NCI-H345 (cell line): Measurements from ENCODE around the gene CYFIP2.

Source experiments
- DNase-seq: peaks from one replicate; lab custom pipeline; 2025; lab: John Stamatoyannopoulos, UW

The CYFIP2 gene

DNA sequence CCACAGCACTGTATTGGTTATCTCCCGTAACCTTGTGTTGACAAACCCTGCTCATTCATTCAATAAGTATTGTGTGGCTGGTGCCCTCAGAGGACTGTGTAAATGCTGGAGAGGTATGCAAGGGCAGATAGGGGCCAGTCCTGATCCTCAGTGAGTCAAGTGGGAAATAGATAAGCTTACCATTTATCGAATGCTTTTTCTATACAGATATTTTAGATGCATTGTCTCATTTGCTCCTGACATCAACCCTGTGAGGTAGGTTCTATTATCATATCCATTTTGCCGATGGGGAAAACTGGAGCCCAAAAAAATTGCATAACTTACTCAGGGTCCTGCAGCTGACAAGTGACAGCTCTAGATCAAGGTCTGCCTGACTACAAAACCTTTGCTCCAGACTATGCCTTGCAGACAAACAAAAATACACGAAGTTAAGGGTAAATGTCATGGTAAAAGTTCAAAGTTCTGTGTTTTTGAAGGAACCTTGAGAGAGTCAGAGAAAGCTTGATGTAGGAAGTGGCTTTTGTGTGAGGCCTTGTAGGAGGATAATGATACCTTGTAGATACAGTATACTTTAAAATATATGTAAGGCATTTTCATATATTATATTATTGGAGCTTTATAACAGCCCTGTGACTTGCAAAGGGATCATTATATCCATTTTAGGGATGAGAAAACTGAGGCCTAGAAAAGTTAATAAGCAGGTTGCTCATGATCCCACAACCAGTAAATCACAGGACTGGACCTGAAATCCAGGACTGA lies 22.7 kb downstream of the CYFIP2 start:
- DNase-seq: no peak

DNA sequence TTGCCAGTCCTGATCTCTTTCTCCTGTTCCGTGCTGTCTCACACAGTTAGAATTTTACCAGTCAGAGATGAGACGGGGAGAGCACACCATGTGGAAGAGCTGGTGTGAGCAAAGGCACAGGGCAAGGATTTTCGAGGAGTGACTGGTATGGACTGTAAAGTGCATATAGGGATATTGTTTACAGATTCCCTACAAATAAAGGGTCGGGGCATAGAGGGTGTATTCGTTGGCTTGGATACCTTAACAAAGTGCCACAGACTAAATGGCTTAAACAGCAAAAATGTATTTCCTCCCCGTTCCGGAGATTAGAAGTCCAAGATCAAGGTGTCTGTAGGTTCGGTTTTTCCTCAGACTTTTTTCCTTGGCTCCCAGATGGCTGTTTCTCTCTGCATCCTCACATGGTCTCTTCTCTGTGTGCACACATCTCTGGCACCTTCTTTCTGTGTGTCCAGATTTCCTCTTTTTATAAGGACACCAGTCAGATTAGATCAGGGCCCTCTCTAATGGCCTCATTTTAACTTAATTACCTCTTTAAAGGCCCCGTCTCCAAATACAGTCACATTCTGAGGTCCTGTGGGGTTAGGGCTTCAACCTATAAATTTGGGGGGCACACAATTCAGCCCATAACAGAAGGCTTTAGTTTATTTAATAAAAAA lies 23.4 kb downstream of the CYFIP2 start:
- no peak for DNase-seq

DNA sequence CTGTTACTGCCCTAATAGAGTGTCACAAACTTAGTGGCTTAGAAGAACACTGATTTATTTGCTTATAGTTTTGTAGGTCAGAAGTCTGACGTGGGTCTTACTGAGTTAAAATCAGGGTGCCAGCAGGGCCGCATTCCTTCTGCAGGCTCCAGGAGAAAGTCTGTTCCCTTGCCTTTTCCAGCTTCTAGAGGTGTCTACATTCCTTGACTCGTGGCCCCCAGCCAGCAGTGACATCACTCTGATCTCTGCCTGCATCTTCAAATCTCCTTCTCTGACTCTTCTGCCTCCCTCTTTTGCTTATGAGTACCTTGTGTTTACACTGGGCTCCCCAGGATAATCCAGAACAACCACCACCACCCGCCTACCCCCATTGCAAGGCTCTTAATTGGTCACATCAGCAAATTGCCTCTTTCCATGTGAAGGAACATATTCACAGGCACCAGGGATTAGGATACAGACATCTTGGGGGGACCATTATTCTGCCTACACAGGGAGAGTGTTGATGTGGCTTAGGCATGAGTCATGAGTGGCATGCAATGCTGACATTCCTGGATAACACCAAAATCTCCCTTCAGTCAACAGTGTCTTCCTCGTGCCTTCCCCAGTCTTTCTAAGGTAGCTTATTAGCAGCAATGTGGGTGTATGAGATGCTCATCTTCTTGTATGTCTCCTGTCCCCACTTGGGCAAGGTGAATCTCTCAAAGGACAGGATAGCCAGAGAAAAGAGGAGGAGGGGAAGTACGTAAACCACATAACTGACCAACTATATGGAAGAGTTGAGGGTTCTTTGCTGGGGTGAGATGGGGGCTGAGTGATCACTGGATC lies 24.4 kb downstream of the CYFIP2 start:
- DNase-seq: no peak

DNA sequence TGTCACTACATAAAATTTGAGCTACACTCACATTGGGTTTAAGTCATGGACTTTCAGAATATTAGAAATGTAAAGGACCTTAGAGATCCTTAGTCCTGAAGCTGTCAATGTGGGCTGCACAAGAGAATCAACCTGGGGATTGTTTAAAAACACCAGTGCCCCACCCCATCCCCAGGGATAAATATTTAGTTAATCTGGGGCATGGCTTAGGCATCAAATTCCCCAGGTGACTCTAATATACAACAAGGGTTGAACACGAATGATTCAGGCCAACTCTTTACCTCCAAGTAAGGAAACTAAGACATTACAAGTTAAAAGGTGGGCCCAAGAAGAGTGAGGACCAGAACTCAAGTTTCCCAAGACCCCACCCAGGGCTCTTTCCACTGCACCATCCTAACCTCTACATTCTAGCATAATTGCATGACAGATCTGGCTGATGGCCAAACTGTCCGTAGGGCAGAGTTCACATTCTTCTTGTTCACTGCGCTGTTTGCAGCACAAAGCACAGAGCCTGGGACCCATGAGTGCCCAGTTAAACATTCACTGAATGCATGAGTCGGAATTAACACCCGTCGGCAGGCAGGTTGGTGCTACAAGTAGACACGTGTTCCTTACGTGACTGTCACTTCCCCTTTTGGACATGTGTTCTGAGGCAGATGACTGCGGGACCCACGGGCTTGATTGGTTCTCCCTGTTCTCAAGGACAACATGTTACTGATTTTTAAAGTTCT lies 25.2 kb downstream of the CYFIP2 start:
- no peak for DNase-seq

DNA sequence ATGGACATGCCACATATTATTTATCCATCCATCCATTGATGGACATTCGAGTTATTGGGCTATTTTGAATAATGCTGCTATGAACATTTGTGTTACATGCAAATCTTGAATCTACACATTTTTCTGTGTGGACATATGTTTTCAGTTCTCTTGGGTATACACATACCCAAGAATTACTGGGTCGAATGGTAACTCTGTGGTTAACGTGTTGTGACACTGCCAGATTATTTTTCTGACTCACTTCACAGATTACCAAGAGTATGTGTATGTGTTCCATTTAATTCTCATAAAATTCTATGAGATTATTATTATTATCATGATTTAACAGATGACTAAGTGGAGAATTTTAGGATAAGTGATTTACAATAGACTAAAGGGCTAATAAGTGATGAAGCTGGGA lies 26.7 kb downstream of the CYFIP2 start:
- no peak for DNase-seq

DNA sequence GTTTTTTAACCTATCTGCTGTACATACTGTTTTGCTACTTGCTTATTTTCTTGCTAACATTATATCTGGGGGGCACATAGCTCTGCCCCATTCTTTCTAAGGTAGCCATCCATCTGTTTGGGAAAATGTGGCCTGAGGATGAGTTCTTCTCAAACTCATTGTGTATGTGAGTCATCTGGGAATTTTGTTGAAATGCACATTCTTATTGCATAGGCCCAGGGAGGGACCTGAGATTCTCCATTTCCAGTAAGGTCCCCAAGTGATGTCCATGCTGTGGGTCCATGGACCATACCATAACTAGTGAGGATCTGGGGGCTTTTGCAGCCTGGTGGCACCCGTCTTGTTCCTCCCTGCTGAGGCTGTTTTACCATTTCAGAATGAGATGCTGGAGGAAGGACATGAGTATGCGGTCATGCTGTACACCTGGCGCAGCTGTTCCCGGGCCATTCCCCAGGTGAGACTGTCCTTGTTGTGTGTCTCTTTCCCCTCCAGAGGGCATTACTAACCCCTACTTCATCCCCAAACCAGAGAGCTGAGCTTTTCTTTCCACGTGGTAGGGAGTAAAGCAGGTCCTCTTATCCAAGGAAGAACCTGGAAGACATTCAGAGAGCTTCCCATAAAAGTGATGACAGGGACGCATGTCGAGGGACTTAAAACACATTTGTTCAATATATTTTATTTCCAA lies 28.6 kb downstream of the CYFIP2 start:
- DNase-seq: no peak

DNA sequence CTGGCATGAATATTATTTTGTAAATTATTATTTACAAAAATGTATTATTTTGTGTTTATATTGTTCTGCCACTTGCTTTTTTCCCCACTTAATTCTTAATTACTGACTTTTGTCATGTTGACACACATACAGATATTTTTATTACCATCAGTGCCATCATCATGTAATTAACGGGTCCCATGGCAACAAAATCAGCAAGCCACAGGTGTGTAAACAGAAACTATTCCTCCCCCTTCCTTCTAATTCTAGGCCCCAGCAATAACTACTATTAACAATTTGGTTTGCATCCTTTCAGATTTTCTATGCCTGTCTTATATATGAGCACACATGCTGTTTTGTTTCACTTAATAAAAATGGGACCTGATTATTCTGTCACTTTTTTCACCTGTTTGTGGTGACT lies 29.3 kb downstream of the CYFIP2 start:
- no peak for DNase-seq

DNA sequence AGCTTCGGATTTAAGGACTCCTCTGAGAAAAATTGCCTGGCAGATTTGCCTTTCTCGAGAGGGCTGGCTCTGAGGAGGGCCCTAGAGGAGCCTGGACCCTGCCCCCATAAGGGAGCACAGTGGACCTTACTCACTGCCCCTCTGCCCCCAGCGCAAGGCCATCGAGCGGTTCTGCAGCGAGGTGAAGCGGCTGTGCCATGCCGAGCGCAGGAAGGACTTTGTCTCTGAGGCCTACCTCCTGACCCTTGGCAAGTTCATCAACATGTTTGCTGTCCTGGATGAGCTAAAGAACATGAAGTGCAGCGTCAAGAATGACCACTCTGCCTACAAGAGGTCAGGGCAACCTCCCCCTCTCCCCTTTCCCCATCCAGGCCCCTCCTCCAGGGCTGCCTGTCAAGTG lies 34.6 kb downstream of the CYFIP2 start:
- DNase-seq: no peak

DNA sequence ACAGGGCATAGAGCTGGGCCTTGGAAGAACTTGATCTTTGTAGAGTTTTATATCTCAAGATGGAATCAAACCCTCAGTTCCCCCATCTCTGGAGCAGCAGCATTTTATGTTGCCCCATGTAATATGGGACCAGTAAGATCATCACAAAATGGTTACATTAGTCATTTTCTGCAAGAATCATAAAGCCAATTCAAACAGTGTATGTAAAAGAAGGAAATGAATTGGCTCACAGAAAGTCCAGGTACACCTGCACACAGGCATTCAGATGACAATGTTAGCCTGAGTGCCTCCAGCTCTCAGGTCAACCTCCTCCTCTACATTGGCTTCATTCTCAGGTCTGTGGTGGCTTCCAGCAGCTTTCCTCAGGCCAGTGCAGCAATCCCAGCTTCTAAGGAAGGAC lies 35.1 kb downstream of the CYFIP2 start:
- no peak for DNase-seq

DNA sequence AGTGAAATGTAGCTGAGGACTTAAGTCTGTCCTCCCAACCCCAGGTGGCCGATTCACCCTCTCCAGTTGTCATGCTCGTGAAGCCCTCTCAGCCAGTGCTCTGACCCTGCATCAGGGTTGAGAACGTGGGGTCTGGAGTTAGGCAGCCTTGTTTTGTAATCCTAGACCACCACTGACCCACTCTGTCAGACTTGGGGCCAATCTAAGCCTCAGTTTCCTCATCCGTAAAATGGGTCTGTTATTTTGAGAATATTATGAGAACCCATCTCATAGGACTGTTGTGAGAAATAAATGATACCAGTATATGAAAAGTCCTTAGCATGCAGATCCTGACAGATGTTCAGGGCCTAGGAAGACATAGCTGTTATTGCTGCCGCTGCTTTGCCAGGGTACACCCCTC lies 37.1 kb downstream of the CYFIP2 start:
- DNase-seq: no peak

DNA sequence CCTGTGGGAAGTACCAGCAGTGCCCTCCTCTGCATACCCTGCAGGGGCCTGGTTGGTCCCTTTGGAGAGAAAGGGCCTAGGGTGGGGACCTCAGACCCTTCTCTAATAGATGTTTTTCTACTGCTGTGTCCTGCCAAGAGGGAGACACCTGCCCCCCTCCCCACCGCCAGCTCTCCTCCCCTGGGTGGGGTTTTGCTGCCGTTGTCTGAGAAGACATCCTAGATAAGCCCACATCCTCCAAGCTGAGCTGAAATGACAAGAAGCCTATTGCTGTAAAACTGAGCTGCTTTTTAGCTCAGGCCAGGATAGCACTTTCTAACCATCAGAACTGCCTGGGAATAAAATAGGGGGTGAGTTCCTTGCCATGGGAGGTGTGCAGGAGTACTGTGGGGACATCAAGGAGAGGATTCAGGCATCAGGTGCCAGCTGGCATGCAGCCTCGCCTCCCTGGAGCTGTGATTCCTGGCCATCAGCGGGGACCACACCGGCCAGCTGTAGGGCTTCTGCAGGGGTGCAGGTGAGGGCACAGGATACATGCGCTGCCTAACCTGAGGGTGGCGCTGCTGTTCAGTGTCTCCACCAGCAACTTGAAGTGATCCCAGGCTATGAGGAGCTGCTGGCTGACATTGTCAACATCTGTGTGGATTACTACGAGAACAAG lies 37.9 kb downstream of the CYFIP2 start:
- DNase-seq: no peak

DNA sequence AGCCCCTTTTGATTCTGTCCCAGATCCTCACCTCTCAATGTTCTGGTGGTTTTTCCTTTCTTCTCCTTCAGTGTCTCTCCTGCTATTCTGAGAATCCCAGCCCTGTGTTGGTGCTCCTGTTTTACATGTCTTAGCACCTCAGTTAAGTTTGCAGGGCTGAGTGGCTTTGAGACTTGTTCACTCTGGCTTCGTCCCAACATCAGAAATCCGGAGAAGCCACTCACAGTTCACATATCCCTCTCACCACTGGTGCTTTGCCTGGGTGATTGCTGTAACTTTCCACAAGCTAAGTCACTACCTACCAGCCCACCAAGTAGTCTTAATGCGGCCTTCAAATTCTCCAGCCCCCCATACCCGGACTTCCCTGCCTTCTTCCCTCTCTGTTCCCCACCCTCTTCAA lies 40.2 kb downstream of the CYFIP2 start:
- DNase-seq: no peak

DNA sequence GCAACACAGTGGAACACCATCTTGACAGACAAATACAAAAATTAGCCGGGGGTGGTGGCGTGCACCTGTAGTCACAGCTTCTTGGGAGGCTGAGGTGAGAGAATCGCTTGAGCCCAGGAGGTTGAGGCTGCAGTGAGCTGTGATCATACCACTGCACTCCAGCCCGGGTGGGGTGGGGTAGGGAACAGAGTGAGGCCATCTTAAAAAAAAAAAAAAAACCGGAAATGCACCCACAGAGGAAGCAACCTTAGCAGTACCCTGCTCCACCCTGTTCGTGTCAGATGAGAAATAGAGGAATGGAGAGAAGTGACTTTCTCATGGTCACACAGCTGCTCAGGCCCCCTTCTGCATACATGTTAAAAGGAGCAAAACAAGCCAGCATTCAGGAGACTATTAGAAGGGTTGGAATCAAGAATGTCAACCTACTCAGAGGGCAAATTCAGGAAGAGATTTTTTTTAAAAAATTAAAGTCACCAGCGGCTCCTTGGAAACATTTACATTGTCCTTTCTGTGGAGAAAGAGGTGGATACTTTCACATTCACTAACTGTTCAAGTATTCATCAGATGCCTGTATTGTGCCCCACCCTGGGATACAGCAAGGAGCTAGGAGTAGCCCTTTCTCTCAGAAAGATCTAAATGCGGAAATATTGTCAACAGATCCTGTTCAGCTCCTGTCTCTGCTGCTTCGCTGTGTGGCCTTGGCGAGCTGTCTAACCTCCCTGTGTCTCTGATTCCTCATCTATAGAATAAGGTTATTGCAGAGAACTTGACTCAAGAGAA lies 41.0 kb downstream of the CYFIP2 start:
- DNase-seq: no peak

DNA sequence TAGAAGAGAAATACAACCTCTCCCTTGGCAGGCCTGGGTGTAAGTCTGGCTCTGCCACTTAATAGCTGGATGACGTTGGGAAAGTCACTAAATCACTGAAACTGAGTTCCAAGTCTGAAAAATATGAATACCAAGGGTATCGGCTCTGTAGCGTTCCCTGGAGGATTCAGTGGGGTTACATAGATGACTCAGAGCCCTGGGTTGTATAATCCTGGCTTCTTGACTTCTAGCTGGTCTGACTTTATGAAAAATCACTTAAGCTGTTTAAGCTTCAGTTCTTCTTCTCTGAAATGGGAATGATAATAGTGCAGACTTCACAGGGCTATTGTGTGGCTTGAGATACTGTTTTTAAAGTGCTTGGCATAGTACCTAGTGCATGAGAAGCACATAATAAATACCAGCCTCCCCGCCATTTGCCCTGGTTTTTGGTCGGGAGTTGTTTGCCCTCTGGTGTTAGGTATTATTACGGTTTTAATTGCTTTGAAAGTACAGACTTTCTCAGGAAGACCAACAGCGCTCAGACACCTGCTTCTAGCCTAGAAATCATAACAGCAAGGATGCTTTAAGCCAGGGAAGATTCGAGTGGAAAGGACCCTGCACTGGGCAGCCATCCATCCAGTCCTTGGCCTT lies 43.0 kb downstream of the CYFIP2 start:
- DNase-seq: no peak

DNA sequence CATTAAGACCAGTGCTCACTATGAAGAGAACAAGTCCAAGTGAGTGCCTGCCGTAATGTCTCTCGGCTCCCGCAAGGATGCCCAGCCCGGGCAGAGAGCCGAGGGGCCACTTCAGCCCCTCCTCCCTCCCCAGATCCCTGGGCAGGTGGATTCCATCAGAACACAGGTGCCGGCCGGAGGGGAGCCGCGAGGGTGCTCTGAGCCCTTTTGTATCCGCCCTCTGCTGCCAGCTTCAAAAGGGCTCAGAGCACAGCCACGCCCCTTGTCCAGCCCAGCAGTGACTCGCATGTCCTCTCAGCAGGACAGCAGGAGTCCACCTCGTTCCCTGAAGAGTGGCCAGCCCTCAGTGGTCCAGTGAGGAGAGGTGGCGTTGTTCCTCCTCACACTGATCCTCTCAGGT lies 43.9 kb downstream of the CYFIP2 start:
- DNase-seq: no peak

DNA sequence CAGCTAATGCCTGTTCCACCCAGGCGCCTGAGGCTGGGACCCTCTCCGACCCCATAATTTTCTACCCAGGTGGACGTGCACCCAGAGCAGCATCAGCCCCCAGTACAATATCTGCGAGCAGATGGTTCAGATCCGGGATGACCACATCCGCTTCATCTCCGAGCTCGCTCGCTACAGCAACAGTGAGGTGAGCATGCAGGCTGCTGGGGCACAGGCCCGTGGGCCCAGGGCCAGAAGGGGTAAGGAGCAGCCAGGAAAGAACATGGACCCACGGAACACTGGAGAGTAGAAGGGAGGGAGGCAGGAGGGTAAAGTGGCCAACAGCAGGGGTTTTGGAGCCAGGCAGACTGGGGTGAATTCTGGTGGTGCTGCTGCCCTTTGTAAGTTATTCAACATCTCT lies 45.7 kb downstream of the CYFIP2 start:
- DNase-seq: no peak

DNA sequence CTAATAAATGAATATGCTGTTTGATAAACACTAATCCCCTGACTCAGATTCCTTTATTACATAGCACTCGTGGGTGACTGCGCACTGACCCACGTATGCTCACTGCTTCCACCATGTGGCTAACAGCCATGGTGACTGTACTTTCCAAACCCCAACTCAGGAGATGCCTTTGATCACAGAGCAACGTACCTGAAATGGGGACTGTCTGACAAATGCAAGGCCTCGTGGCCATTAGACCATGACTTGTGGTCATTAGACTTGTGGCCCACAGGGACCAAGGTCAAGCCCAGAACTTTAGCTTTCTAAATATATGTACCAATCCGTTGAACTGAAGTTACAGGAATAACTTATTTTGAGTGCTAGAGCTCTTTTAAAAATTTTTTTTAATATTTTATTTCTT lies 46.6 kb downstream of the CYFIP2 start:
- peak; percentile 30 for DNase-seq

DNA sequence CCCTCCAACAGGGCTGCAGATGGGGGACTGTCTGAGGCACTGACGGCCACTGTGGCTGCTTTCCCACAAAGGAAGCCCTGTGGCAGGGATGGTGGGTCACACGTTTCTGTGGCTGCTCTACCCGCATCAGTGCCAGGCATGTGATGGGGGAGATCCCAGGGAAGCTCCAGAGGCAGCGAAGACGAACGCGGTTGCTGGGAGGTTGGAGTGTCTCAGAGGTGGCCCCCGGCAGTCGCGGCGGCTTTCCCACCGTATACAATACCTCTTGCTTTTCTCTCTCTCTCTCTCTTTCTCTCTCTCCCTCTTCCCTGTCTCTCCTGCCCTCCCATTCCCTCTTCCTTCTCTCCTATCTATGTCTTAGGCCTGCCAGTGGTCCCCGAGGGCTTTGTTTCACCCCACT lies 56.7 kb downstream of the CYFIP2 start:
- DNase-seq: no peak

DNA sequence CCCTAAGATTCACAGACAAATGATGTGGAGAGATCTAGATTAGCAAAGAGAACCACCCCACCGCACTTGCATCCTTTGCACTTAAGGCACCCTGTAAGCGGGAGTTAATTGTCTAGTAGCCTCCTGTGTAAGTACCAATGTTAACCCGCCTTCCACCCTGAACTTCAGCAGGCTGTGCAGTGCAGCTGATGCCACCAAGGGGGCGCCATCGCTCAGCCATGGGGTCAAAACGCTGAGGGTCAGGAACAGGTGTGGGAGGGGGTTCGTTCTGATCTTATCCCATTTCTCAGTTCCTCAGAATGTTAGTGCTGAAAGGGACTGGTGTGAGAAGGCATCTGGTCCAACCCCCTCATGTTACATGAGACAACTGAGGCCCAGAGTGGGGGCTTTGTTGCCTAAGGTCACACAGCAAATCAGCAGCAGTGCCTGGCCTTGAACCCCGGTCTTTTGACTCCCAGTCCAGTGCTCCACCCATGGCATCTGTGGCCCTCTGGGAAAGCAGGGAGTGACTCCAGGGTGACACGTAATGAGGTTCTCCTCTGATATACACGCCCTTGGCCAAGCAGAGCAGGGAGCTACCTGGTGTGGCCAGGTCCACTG lies 57.3 kb downstream of the CYFIP2 start:
- DNase-seq: no peak

DNA sequence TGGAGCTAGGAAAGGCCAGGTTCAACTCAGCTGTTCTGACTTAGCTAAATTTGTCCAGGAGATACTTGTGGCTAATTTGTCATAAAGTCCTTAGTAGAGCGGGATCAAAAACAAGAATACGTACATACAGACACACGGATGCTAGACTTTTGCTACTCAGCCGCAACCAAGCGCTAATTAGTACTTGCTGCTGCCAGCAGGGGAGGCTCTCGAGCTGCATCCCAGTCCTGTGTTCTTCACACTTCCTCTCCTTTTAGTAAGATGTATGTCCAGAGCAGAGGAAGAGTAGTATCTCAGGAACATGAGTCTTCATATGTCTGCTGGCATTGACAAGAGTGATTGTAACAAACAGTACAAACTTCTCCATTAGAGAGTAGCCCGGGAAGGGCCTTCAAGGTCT lies 58.3 kb downstream of the CYFIP2 start:
- no peak for DNase-seq
